Endodermal cell (in vitro differentiated cells): Measurements from ENCODE around the gene CUL9. TPM values are rescaled to one million over a fixed set of nuclear protein-coding genes. Genes with fewer than 3 reads are reported as not detected.

Experiments
- DNase-seq: peaks from one replicate; pipeline ENCODE4 v3.0.0-alpha.2; 2017
- H3K27ac ChIP-seq: 2 replicates; pipeline ENCODE4 v1.5.1; 2013; ENCODE audit warnings: mild to moderate bottlenecking, low read depth, low read length, moderate library complexity
- H3K27me3 ChIP-seq: 2 replicates; pipeline ENCODE4 v1.6.1; 2013; ENCODE audit warnings: mild to moderate bottlenecking, low read length, moderate library complexity; ENCODE audit not compliant: insufficient read depth, control insufficient read depth, poor library complexity, severe bottlenecking
- H3K36me3 ChIP-seq: 2 replicates; pipeline ENCODE4 v1.7.0; 2013; ENCODE audit warnings: mild to moderate bottlenecking, low read length, moderate library complexity; ENCODE audit not compliant: control insufficient read depth, insufficient read depth
- H3K4me1 ChIP-seq: one replicate; pipeline ENCODE4 v1.7.0; 2013; ENCODE audit warnings: low read length; ENCODE audit not compliant: control insufficient read depth, insufficient read depth
- H3K4me3 ChIP-seq: 2 replicates; pipeline ENCODE4 v1.5.1; 2013; ENCODE audit warnings: mild to moderate bottlenecking, low read length, moderate library complexity
- H3K9ac ChIP-seq: 2 replicates; pipeline ENCODE4 v1.6.1; 2013; ENCODE audit warnings: mild to moderate bottlenecking, low read length, moderate library complexity; ENCODE audit not compliant: poor library complexity, severe bottlenecking; ENCODE audit errors: extremely low read depth
- H3K9me3 ChIP-seq: 2 replicates; pipeline ENCODE4 v1.6.1; 2013; ENCODE audit warnings: mild to moderate bottlenecking, low read length, moderate library complexity; ENCODE audit not compliant: control insufficient read depth
- H3K27ac Mint-ChIP-seq: 2 replicates; pipeline ENCODE4 v1.8.0; 2020; ENCODE audit warnings: mixed read lengths
- H3K27me3 Mint-ChIP-seq: 2 replicates; pipeline ENCODE4 v1.8.0; 2021; ENCODE audit warnings: mild to moderate bottlenecking, mixed read lengths; ENCODE audit not compliant: insufficient read depth
- H3K36me3 Mint-ChIP-seq: 2 replicates; pipeline ENCODE4 v1.8.0; 2020; ENCODE audit warnings: low read depth, mixed read lengths
- H3K4me1 Mint-ChIP-seq: 2 replicates; pipeline ENCODE4 v1.8.0; 2020; ENCODE audit warnings: mixed read lengths
- H3K4me3 Mint-ChIP-seq: 2 replicates; pipeline ENCODE4 v1.8.0; 2020; ENCODE audit warnings: mild to moderate bottlenecking, moderate library complexity, mixed read lengths
- H3K9me3 Mint-ChIP-seq: 2 replicates; pipeline ENCODE4 v1.8.0; 2020; ENCODE audit warnings: mild to moderate bottlenecking, mixed read lengths
- WGBS, 2 experiments: methylation state at CpG; one replicate each; pipeline versions ENCODE4 v1.1.5 to v1.1.7; 2013; ENCODE audit warnings: missing lambda C conversion rate in 2 of 2, mixed read lengths in 1 of 2; ENCODE audit not compliant: insufficient coverage in 1 of 2, insufficient read length in 1 of 2; 5-methylcytosine and 5-hydroxymethylcytosine counted together
- total RNA-seq, 2 donors: library from RNA; stranded (reverse); fragmentation: NEBNext Ultra II Directional in 1 of 2; extraction: Animal tissue kit (Norgen Biotek cat#: 25700) in 1 of 2; gene quantifications; 2 replicates in 1 of 2; 3 replicates in 1 of 2; pipeline ENCODE4 v1.2.1, GENCODE V29; 2021
- TF ChIP-seq, protein P1 (sequence below): fragments of 200-600 bp; sonication (generic); conservative IDR thresholded peaks from 2 replicates; pipeline ENCODE4 v1.5.0; 2021; ENCODE audit warnings: antibody characterized with exemption, mild to moderate bottlenecking

Gene CUL9
- total RNA-seq, 2 donors from 2014 or later = 30.3 to 34.1 TPM

DNA sequence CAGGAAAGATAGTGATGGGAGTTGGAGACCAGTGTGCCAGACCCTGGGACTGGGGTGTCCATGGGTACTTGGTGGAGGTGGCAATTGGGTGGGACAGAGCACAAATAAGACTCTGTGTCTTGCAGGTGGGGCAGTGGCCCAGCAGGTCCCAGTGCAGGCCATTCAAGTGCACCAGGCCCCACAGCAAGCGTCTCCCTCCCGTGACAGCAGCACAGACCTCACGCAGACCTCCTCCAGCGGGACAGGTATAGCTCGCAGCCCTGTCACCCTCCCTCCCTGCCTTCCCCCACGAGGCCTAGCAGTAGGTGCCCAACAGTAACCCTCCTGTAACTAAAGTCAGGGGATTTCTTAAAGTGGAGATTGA lies 5.6 kb upstream of the CUL9 start:
- 91 to 100% methylated on average over 1 to 6 of the region's 6 CpGs for whole genome bisulfite sequencing, 2 experiments
- TF ChIP-seq, protein P1, sequence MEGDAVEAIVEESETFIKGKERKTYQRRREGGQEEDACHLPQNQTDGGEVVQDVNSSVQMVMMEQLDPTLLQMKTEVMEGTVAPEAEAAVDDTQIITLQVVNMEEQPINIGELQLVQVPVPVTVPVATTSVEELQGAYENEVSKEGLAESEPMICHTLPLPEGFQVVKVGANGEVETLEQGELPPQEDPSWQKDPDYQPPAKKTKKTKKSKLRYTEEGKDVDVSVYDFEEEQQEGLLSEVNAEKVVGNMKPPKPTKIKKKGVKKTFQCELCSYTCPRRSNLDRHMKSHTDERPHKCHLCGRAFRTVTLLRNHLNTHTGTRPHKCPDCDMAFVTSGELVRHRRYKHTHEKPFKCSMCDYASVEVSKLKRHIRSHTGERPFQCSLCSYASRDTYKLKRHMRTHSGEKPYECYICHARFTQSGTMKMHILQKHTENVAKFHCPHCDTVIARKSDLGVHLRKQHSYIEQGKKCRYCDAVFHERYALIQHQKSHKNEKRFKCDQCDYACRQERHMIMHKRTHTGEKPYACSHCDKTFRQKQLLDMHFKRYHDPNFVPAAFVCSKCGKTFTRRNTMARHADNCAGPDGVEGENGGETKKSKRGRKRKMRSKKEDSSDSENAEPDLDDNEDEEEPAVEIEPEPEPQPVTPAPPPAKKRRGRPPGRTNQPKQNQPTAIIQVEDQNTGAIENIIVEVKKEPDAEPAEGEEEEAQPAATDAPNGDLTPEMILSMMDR = no peak
- Mint-ChIP-seq H3K4me1 (peaks cover 30% of the 10 kb centered on the region), H3K36me3 (peaks cover 42% of the 10 kb centered on the region), H3K9me3 (no peaks in the 10 kb centered on the region), H3K27ac (no peak overlapping the region), H3K4me3 (no peak overlapping the region), H3K27me3 (peaks cover 2% of the 10 kb centered on the region)
- H3K27ac ChIP-seq = no peak overlapping the region
- no peak overlapping the region for H3K4me3 ChIP-seq
- peaks cover 46% of the 10 kb centered on the region for H3K36me3 ChIP-seq
- peaks cover 17% of the 10 kb centered on the region for H3K4me1 ChIP-seq
- no peaks in the 10 kb centered on the region for H3K9me3 ChIP-seq
- DNase-seq = no peak
- H3K27me3 ChIP-seq = no peaks in the 10 kb centered on the region
- no peak overlapping the region for H3K9ac ChIP-seq

DNA sequence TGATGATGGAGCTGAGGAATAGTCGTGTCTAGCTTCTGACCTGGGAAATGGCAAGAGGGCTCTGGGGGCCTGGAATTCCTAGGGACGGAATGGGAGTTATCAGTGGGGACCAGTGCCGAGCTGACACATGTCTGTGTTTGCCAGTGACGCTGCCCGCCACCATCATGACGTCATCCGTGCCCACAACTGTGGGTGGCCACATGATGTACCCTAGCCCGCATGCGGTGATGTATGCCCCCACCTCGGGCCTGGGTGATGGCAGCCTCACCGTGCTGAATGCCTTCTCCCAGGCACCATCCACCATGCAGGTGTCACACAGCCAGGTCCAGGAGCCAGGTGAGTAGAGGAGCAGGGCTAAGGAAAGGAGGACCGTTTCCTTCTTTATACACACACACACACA lies 3.8 kb upstream of the CUL9 start:
- Histone ChIP-seq H3K9ac (no peak overlapping the region), H3K27me3 (no peaks in the 10 kb centered on the region), H3K27ac (no peak overlapping the region), H3K36me3 (peaks cover 46% of the 10 kb centered on the region), H3K9me3 (no peaks in the 10 kb centered on the region), H3K4me1 (peaks cover 17% of the 10 kb centered on the region), H3K4me3 (no peak overlapping the region)
- Mint-ChIP-seq H3K36me3 (peaks cover 42% of the 10 kb centered on the region), H3K9me3 (no peaks in the 10 kb centered on the region), H3K4me1 (peaks cover 33% of the 10 kb centered on the region), H3K27me3 (no peaks in the 10 kb centered on the region), H3K27ac (no peak overlapping the region), H3K4me3 (no peak overlapping the region)
- DNase-seq = no peak
- WGBS, 2 experiments = 94 to 99% methylated on average over 10 to 12 of the region's 12 CpGs
- TF ChIP-seq, protein P1 = no peak

- Mint-ChIP-seq H3K27ac (no peak overlapping the region), H3K4me1 (peaks cover 26% of the 10 kb centered on the region), H3K9me3 (no peaks in the 10 kb centered on the region), H3K4me3 (no peak overlapping the region), H3K27me3 (no peaks in the 10 kb centered on the region), H3K36me3 (peaks cover 42% of the 10 kb centered on the region)
- Histone ChIP-seq H3K9me3 (no peaks in the 10 kb centered on the region), H3K27me3 (no peaks in the 10 kb centered on the region), H3K27ac (no peak overlapping the region), H3K36me3 (peaks cover 46% of the 10 kb centered on the region), H3K9ac (no peak overlapping the region), H3K4me1 (peaks cover 9% of the 10 kb centered on the region), H3K4me3 (no peak overlapping the region)
- TF ChIP-seq, protein P1 = no peak
- DNase-seq = no peak
- WGBS, 2 experiments = 93 to 98% methylated on average over 12 to 20 of the region's 20 CpGs
These were observed 2.8 kb upstream of the CUL9 start for GRCh38 chr6:43178951-43179830.
